NCI-H2227 (cell line): Measurements from ENCODE around the gene SERINC4.
"Not testable (repeated sequence)": the region's sequence is repeated elsewhere in the genome, so short reads cannot be mapped to it uniquely, and the experiment has no call there.

Experiments used
- DNase-seq: peaks from one replicate; lab custom pipeline; 2025; ENCODE audit not compliant: unreplicated experiment; lab: John Stamatoyannopoulos, UW

SERINC4 gene

DNA sequence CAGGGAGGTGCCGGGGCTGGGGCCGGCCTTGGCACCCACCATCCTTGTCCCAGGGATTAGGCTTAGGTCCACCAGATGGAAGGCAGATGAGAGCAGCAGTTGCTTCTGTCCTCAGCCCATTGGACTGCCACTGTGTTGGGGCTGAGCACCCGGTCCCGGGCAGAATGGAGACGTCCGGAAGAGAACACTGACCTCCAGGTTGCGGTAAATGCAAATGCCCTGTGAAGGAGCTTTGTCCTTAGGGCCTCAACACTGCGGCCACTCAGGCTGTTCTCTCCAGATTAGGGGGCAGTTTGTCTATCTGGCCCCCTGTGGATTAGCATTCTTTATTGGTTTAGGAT is at the start of gene SERINC4:
TSS of gene SERINC4 (minus strand) at position 276 of the 341 bp plus-strand sequence. CDS start at position 42, 234 bp downstream.
- DNase-seq, result no peak

GRCh38 chr15:43845421-43845820 is 45.4 kb upstream of the SERINC4 start:
- DNase-seq, result no peak

DNA sequence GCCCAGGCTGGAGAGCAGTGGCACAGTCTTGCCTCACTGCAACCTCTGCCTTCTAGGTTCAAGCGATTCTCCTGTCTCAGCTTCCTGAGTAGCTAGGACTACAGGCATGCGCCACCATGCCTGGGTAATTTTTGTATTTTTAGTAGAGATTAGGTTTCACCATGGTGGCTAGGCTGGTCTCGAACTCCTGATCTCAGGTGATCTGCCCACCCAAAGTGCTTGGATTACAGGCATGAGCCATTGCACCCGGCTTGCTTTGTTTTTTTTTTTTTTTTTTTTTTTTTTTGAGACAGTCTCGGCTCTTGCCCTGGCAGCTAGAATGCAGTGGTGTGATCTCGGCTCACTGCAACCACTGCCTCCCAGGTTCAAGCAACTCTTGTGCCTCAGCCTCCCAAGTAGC is 32.5 kb upstream of the SERINC4 start:
- DNase-seq, result not testable (repeated sequence)

DNA sequence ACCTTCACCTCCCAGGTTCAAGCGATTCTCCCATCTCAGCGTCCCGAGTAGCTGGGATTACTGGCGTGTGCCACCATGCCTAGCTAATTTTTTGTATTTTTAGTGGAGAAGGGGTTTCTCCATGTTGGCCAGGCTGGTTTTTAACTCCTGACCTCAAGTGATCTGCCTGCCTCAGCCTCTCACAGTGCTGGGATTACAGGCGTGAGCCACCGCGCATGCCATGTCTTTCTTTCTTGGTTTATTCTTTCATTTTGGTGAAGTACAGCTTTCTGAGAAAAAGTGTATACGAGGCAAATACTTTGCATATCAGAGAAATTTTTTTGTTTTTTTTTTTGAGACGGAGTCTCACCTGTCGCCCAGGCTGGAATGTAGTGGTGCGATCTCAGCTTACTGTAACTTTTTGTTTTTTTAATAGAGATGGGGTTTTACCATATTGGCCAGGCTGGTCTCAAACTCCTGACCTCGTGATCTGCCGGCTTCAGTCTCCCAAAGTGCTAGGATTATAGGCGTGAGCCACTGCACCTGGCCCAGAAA is 31.6 kb upstream of the SERINC4 start:
- not testable (repeated sequence) for DNase-seq

GRCh38 chr15:43830691-43831275 is 30.8 kb upstream of the SERINC4 start:
- not testable (repeated sequence) for DNase-seq

GRCh38 chr15:43829951-43830540 is 30.0 kb upstream of the SERINC4 start:
- DNase-seq, result not testable (repeated sequence)

- DNase-seq, result no peak
These were observed 28.1 kb upstream of the SERINC4 start for GRCh38 chr15:43828061-43828657.

DNA sequence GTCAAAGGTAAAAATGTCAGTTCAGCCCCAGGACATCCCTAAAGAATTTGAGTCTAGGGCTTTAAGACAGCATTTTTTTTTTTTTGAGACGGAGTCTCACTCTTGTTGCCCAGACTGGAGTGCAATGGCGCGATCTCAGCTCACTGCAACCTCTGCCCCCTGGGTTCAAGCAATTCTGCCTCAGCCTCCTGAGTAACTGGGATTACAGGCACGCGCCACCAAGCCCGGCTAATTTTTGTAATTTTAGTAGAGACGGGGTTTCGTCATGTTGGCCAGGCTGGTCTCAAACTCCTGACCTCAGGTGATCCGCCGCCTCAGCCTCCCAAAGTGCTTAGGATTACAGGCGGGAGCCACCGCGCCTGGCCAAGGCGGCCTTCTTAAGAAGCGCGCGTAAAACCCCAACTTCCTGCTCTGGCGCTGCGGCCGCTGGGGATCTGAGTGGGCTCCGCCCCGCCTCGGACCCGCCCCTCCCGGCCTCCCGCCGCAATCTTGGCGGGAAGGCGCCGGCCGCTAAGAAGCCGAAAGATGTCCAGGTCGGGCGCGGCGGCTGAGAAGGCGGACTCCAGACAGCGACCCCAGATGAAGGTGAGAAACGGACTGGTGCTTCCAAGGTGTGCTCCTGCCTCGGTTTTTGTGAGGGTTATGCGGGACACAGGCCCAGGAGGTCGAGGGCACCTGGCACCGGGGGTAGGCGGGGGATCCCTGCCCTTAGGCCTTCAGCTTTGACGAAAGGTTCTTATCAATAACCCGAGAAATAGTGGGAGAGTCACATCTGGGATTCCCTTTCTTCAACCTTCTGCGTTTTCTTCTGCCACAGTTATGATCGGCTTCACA is 26.7 kb upstream of the SERINC4 start, which contains the start of gene WDR76:
TSS of gene WDR76 (plus strand) at position 495 of the 834 bp plus-strand sequence. CDS start at position 526, 31 bp downstream.
- peak; percentile 89 for DNase-seq

GRCh38 chr15:43826029-43826507 is 26.0 kb upstream of the SERINC4 start:
- no peak for DNase-seq

DNA sequence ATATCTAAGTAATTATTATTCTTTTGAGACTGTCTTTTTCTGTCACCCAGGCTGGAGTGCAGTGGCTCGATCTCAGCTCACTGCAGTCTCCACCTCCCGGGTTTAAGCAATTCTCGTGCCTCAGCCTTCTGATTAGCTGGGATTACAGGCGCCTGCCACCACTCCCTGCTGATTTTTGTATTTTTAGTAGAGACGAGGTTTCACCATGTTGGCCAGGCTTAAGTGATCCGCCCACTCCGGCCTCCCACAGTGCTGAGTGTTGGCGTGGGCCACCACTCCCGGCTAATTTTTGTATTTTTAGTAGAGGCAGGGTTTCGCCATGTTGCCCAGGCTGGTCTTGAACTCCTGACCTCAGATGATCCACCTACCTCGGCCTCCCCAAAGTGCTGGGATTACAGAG is 25.3 kb upstream of the SERINC4 start:
- not testable (repeated sequence) for DNase-seq

GRCh38 chr15:43824302-43825246 is 24.6 kb upstream of the SERINC4 start, which contains the start of gene MFAP1:
TSS of gene MFAP1 (minus strand) at chr15:43824690. CDS start at chr15:43824569, 121 bp downstream.
- peak; percentile 96 for DNase-seq

DNA sequence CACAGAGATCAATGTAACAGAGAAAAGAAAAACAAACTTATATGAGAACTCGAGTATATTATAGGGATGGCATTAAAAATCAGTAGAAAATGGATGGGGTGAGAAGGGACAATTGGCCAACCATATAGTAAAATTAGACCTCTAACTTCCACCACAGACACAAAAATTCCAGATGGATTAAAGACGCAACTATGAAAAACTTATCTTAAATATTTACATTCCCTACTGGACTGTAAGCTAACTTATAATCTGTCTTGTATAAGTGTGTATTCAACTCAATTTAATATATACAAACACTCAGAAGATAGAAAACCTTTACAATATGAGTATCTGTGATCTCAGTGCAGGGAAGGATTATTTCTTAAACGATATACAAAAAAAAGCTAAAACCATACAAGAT is 21.5 kb upstream of the SERINC4 start:
- DNase-seq, result no peak

DNA sequence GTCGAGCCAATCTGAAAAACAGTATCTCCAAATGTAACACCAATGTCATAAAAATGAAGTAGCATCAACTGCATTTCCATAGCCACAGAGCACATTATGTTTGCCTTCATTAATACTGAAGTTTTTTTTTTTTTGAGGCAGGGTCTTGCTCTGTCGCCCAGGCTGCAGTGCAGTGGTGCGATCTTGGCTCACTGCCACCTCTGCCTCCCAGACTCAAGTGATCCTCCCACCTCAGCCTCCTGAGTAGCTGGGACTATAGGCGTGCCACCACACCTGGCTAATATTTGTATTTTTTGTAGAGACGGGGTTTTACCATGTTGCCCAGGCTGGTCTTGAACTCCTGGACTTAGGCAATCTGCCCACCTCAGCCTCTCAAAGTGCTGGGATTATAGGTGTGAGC is 15.0 kb upstream of the SERINC4 start:
- not testable (repeated sequence) for DNase-seq

- DNase-seq, result no peak
These were observed 9.1 kb upstream of the SERINC4 start for GRCh38 chr15:43808960-43809678.

DNA sequence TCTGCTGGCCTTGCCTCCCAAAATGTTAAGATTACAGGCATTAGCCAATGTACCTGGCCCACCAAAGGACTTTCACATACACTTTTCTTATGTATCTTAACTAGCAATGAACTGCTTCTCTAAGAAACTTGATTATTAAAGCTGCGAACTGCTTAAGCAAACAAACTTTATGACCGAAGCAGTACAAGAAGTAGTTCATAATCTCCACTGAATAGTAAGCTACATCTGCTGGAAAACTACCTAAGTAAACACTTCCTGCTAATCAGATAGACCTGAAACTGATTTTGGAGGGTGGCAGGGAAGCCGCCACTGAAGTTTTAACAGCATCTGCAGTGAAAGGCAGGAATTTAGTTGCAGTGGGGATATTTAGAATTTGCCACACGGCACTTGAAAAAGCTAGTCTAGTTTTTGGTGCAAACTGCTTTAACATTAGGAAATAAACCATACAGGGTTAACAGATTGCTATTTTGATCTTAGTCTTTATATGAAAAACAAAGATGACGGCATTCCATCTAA is 8.5 kb upstream of the SERINC4 start:
- DNase-seq, result no peak

DNA sequence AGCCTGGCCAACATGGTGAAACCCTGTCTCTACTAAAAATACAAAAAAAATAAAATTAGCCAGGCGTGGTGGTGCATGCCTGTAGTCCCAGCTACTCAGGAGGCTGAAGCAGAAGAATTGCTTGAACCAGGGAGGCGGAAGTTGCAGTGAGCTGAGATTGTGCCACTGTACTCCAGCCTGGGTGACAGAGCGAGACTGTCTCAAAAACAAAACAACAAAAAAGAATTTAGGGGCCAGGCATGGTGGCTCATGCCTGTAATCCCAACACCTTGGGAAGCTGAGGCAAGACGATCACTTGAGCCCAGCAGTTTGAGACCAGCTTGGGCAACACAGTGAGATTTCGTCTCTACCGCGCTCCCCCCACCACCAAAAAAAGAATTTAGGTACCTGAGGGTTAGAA is 2.7 kb upstream of the SERINC4 start:
- DNase-seq, result not testable (repeated sequence)

DNA sequence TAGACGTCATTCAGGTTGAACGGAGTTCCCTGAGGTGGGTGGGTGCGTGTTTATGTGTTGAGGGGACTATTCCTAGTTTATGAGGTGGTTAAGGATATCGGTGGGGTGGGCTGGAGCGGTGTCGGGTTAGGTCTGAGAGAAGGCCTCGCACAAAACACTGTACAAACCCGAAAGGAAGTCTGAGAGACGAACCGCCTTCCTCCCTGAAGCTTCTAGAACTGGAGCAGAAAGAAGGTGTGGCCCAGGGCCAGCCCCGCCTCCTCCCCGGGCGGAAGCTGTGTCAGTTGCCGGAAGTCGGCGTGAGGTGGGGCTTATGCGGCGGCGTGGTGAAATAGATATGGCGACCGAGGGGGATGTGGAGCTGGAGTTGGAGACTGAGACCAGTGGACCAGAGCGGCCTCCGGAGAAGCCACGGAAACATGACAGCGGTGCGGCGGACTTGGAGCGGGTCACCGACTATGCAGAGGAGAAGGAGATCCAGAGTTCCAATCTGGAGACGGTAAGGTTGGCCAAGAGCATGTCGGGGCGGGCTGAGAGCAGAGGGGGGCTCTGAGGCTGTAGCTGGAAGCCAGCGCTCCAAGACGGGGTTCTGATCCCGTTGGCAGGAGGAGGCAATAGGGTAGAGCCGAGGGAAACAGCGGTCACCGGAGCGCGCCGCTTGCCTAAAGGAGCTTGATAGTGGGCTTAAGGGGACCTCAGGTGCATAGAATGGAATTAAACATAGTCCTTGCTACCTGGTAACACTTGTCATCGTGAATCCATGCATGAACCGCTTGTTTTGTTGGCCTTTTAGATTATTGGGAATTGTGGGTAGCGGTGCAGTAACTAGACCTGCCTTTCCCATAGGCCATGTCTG is 494 bp upstream of the SERINC4 start, which contains the start of gene HYPK:
TSS of gene HYPK (plus strand) at position 314 of the 856 bp plus-strand sequence. CDS start at position 338, 24 bp downstream.
- peak; percentile 88 for DNase-seq
